SK-N-MC (cell line): ENCODE measurements around the gene MAGI2.
A peak's percentile ranks its signal among the peaks of the same experiment; 100 is the strongest.

ENCODE experiments used
- DNase-seq: peaks from one replicate; pipeline ENCODE4 v3.0.0-alpha.2; 2011; ENCODE audit warnings: low read depth, low spot score
- H3K27ac ChIP-seq: fragments of 200-600 bp; sonication (generic); 2 replicates; pipeline ENCODE4 v1.5.1; 2016; ENCODE audit warnings: mixed run types
- H3K36me3 ChIP-seq: fragments of 200-600 bp; sonication (generic); 2 replicates; pipeline ENCODE4 v1.6.1; 2017; ENCODE audit warnings: antibody characterized with exemption, low read length, mixed read lengths; ENCODE audit not compliant: insufficient read depth
- H3K4me3 ChIP-seq: fragments of 200-600 bp; sonication (generic); 2 replicates; pipeline ENCODE4 v1.5.1; 2016
- H3K9ac ChIP-seq: fragments of 200-600 bp; sonication (generic); 2 replicates; pipeline ENCODE4 v1.8.0; 2017; ENCODE audit warnings: mixed run types, mixed read lengths; ENCODE audit not compliant: insufficient read length
- H3K9me3 ChIP-seq: fragments of 200-600 bp; sonication (generic); 2 replicates; pipeline ENCODE4 v1.6.1; 2017; ENCODE audit warnings: low read depth, mild to moderate bottlenecking, antibody characterized with exemption, low read length, moderate library complexity, mixed read lengths
- EZH2 ChIP-seq: fragments of 200-600 bp; sonication (generic); IDR thresholded peaks from one replicate; pipeline ENCODE4 v1.6.1; 2017; ENCODE audit warnings: antibody characterized with exemption
- FOXP2 ChIP-seq: optimal IDR thresholded peaks from 2 replicates; pipeline ENCODE3; 2011; ENCODE audit warnings: mild to moderate bottlenecking, moderate library complexity; ENCODE audit not compliant: insufficient read depth; ENCODE audit errors: extremely low read length, control extremely low read depth
- POLR2AphosphoS5 ChIP-seq: IDR thresholded peaks from 2 replicates; pipeline ENCODE4 v1.6.1; 2012; ENCODE audit warnings: mild to moderate bottlenecking, low read depth, low read length, borderline replicate concordance

The MAGI2 gene

GRCh38 chr7:79406371-79406770, 47.1 kb downstream of the MAGI2 start:
- Histone ChIP-seq H3K36me3 (no peaks in the 10 kb centered on the region), H3K9me3 (no peaks in the 10 kb centered on the region), H3K9ac (no peak overlapping the region), H3K27ac (no peak overlapping the region), H3K4me3 (no peak overlapping the region)
- TF ChIP-seq POLR2AphosphoS5 (no peak), FOXP2 (no peak), EZH2 (no peak)
- DNase-seq, result no peak

DNA sequence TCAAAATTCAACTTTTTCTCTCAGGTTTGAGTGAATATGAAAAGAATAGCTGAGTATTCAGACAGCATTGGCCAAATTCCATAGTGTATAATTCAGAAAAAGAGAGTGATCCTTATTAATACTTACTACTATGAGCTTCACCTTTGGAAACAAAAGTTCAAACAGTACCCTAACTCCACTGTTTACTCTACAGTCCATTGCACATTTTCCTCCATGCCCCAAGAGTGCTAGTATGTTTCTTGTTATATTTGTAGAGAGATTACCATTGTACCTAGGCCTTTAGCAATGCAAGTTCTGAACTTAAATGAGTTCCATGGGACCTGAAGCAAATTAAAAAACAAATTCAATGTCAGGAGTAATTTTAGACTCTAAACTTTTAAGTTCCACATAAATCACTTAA, 48.1 kb downstream of the MAGI2 start:
- TF ChIP-seq FOXP2 (no peak), POLR2AphosphoS5 (no peak), EZH2 (no peak)
- H3K9me3 ChIP-seq, result no peaks in the 10 kb centered on the region
- H3K27ac ChIP-seq, result no peak overlapping the region
- no peak overlapping the region for H3K9ac ChIP-seq
- H3K4me3 ChIP-seq, result no peak overlapping the region
- DNase-seq, result no peak
- H3K36me3 ChIP-seq, result no peaks in the 10 kb centered on the region

DNA sequence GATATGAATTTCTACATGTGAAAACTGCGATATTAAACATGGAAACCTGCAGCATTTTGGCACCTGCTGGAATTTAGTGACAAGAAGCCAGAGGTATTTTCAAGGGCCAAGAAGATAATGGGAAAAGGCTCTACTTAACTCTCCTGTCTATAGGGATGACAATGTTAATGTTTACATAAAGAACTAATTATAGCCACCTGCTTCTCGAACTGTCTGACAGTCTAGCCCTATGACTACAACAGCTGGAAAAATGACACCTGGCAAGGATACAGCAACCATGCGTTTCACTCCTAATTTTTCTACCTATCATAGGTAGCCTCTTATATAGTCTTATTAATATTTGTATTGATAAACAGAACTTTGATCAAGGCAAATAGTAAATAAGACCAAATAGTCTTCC, 49.6 kb downstream of the MAGI2 start:
- Histone ChIP-seq H3K9ac (no peak overlapping the region), H3K27ac (no peak overlapping the region), H3K36me3 (no peaks in the 10 kb centered on the region), H3K9me3 (no peaks in the 10 kb centered on the region), H3K4me3 (no peak overlapping the region)
- TF ChIP-seq POLR2AphosphoS5 (no peak), EZH2 (no peak), FOXP2 (no peak)
- no peak for DNase-seq

DNA sequence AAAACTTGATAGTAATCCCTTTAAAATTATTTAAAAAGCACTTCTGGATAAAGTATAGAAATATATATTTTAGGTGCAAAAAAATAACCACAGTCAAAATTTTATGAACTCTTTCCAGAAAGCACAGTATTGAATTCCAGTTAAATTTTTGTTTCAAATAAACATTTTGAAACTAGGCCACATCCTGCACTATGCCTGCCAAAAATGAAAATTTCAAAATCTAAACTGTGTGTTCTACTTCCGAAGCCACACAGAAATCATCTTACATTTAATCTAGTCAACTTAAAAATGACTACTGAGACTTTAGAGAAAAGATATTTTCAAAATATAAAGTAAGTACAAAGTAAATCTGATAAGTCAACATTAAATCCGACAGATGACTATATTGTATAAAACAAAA, 50.0 kb downstream of the MAGI2 start:
- Histone ChIP-seq H3K36me3 (no peaks in the 10 kb centered on the region), H3K4me3 (no peak overlapping the region), H3K9me3 (no peaks in the 10 kb centered on the region), H3K9ac (no peak overlapping the region), H3K27ac (no peak overlapping the region)
- TF ChIP-seq EZH2, result no peak
- no peak for TF ChIP-seq POLR2AphosphoS5
- TF ChIP-seq FOXP2, result no peak
- no peak for DNase-seq

DNA sequence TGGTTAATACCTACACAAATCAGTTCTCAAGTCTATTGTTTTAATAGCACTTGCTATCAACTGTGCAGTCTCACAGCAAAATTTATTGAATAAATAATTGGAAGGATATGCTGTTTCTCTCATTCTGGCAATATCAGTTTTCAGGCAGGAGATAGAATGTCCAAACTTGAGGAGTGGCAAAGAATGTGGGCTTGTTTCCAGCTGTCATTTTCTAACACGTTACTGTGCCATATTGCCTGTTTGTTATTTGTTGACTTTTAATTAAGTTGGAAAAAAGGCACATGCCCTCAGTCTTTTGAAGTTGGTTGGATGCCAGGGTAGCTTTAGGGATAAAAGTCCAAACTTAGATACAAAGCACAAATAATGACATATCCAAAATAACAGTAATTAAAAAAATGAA, 52.2 kb downstream of the MAGI2 start:
- H3K9ac ChIP-seq, result no peak overlapping the region
- H3K36me3 ChIP-seq, result no peaks in the 10 kb centered on the region
- no peak for DNase-seq
- TF ChIP-seq EZH2 (no peak), POLR2AphosphoS5 (no peak), FOXP2 (no peak)
- H3K4me3 ChIP-seq, result no peak overlapping the region
- H3K9me3 ChIP-seq, result no peaks in the 10 kb centered on the region
- no peak overlapping the region for H3K27ac ChIP-seq

DNA sequence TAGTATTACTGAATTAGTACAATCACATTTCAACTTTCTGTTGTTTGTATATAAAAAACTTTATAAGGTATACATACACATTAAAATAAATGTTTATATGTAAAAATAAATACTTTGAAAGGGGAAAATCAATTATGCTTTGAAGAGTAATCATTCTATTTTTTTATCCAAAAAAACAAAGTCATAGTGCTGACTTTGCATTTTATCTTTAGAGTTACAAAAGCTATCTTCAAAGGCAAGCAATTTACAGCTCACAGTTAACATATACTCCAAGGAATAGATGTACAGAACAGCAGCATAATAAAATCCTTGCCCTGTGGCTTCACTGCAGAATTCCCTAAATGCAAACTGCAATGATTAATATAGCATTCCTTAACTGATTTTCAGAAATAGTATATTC, 53.2 kb downstream of the MAGI2 start:
- H3K9me3 ChIP-seq, result no peaks in the 10 kb centered on the region
- no peak overlapping the region for H3K4me3 ChIP-seq
- TF ChIP-seq POLR2AphosphoS5 (no peak), EZH2 (no peak), FOXP2 (no peak)
- DNase-seq, result no peak
- H3K36me3 ChIP-seq, result no peaks in the 10 kb centered on the region
- H3K27ac ChIP-seq, result peak overlapping the region; percentile 37; the same call in 1 of the 2 replicates
- no peak overlapping the region for H3K9ac ChIP-seq

- Histone ChIP-seq H3K27ac (no peak overlapping the region), H3K36me3 (no peaks in the 10 kb centered on the region), H3K9ac (no peak overlapping the region), H3K9me3 (no peaks in the 10 kb centered on the region), H3K4me3 (no peak overlapping the region)
- TF ChIP-seq FOXP2 (no peak), EZH2 (no peak), POLR2AphosphoS5 (no peak)
- no peak for DNase-seq
Measured at GRCh38 chr7:79398138-79398749, 55.2 kb downstream of the MAGI2 start.

- no peak for TF ChIP-seq EZH2
- no peak for TF ChIP-seq POLR2AphosphoS5
- TF ChIP-seq FOXP2, result no peak
- Histone ChIP-seq H3K4me3 (no peak overlapping the region), H3K27ac (no peak overlapping the region), H3K9me3 (no peaks in the 10 kb centered on the region; the same call in 1 of the 2 replicates), H3K9ac (no peak overlapping the region), H3K36me3 (no peaks in the 10 kb centered on the region)
- DNase-seq, result no peak
Measured at GRCh38 chr7:79386688-79387422, 66.6 kb downstream of the MAGI2 start.

DNA sequence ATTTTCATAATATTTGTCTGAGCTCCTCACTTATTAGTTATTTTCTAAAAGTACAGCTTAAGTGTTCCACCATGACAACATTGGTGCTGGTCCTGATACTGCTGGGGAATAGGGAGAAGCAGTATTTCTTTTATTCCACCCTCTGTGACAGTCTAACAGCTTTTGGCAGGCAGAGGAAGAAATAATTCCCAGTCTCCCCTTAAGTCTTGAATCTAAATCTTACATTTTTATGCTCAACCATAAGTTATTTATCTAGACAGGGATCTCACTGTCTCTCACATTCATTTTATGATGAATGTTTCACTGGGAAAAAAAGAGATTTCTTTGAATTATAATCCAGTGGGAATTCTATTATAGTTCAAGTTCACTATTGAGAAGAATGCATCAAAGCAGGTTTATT, 71.5 kb downstream of the MAGI2 start:
- DNase-seq, result no peak
- H3K9ac ChIP-seq, result no peak overlapping the region
- no peaks in the 10 kb centered on the region for H3K36me3 ChIP-seq
- H3K27ac ChIP-seq, result no peak overlapping the region
- no peak overlapping the region for H3K4me3 ChIP-seq
- TF ChIP-seq POLR2AphosphoS5 (no peak), FOXP2 (no peak), EZH2 (no peak)
- no peaks in the 10 kb centered on the region for H3K9me3 ChIP-seq
